H9 (cell line): Measurements from ENCODE around the gene MAP3K20. TPM values are rescaled to one million over a fixed set of nuclear protein-coding genes. Genes with fewer than 3 reads are reported as not detected.

Source experiments
- DNase-seq: peaks from one replicate; pipeline ENCODE4 v3.0.0-alpha.2; 2017
- H2AFZ ChIP-seq: one replicate; pipeline ENCODE4 v1.6.1; 2013; ENCODE audit warnings: mild to moderate bottlenecking, low read length, control low read depth, moderate library complexity
- H2AK5ac ChIP-seq: 2 replicates; pipeline ENCODE4 v1.6.1; 2013; ENCODE audit warnings: low read length, control low read depth, mixed read lengths; ENCODE audit not compliant: insufficient read length
- H2BK120ac ChIP-seq: one replicate; pipeline ENCODE4 v1.6.1; 2013; ENCODE audit warnings: low read depth, mild to moderate bottlenecking, low read length, control low read depth, inconsistent platforms; ENCODE audit not compliant: poor library complexity, severe bottlenecking
- H2BK12ac ChIP-seq: 2 replicates; pipeline ENCODE4 v1.6.1; 2013; ENCODE audit warnings: low read length, control low read depth, mixed read lengths, low read depth; ENCODE audit not compliant: insufficient read length
- H2BK15ac ChIP-seq: 2 replicates; pipeline ENCODE4 v1.6.1; 2013; ENCODE audit warnings: low read depth, low read length, control low read depth
- H2BK20ac ChIP-seq: one replicate; pipeline ENCODE4 v1.6.1; 2013; ENCODE audit warnings: low read depth, mild to moderate bottlenecking, low read length, control low read depth, inconsistent platforms; ENCODE audit not compliant: poor library complexity, severe bottlenecking
- H2BK5ac ChIP-seq: 2 replicates; pipeline ENCODE4 v1.6.1; 2013; ENCODE audit warnings: low read length, control low read depth, mixed read lengths; ENCODE audit not compliant: insufficient read length
- H3K14ac ChIP-seq: 2 replicates; pipeline ENCODE4 v1.6.1; 2013; ENCODE audit warnings: low read length, control low read depth; ENCODE audit not compliant: insufficient read depth
- H3K18ac ChIP-seq: 2 replicates; pipeline ENCODE4 v1.6.1; 2013; ENCODE audit warnings: low read depth, mild to moderate bottlenecking, mixed read lengths, low read length, control low read depth; ENCODE audit not compliant: insufficient read length
- H3K23ac ChIP-seq: 2 replicates; pipeline ENCODE4 v1.6.1; 2013; ENCODE audit warnings: low read length, control low read depth, mixed read lengths, low read depth; ENCODE audit not compliant: insufficient read length
- H3K23me2 ChIP-seq: 2 replicates; pipeline ENCODE4 v1.6.1; 2013; ENCODE audit warnings: low read depth, mild to moderate bottlenecking, mixed read lengths, low read length, control low read depth; ENCODE audit not compliant: insufficient read length, poor library complexity, severe bottlenecking
- H3K27ac ChIP-seq: 2 replicates; pipeline ENCODE4 v1.5.1; 2013; ENCODE audit warnings: low read length, control low read depth, mixed read lengths, low read depth; ENCODE audit not compliant: insufficient read length
- H3K27me3 ChIP-seq: 2 replicates; pipeline ENCODE4 v1.6.1; 2013; ENCODE audit warnings: low read length, control low read depth, inconsistent platforms; ENCODE audit not compliant: insufficient read depth
- H3K4ac ChIP-seq: 2 replicates; pipeline ENCODE4 v1.6.1; 2013; ENCODE audit warnings: low read depth, mild to moderate bottlenecking, control low read depth, inconsistent platforms, low read length, moderate library complexity
- H3K4me1 ChIP-seq: 2 replicates; pipeline ENCODE4 v1.6.1; 2013; ENCODE audit warnings: low read length, control low read depth, inconsistent platforms; ENCODE audit not compliant: insufficient read depth
- H3K4me2 ChIP-seq: 2 replicates; pipeline ENCODE4 v1.6.1; 2013; ENCODE audit warnings: low read length, control low read depth, mixed read lengths; ENCODE audit not compliant: insufficient read length, insufficient read depth
- H3K56ac ChIP-seq: 2 replicates; pipeline ENCODE4 v1.6.1; 2013; ENCODE audit warnings: low read depth, mild to moderate bottlenecking, mixed read lengths, low read length, control low read depth; ENCODE audit not compliant: insufficient read length
- H3K79me1 ChIP-seq: 2 replicates; pipeline ENCODE4 v1.6.1; 2013; ENCODE audit warnings: low read depth, mild to moderate bottlenecking, moderate library complexity, low read length, control low read depth, inconsistent platforms; ENCODE audit not compliant: insufficient read depth, poor library complexity, severe bottlenecking
- H3K79me2 ChIP-seq: 2 replicates; pipeline ENCODE4 v1.6.1; 2013; ENCODE audit warnings: low read length, control low read depth, inconsistent platforms; ENCODE audit not compliant: insufficient read depth
- H3K9ac ChIP-seq: 2 replicates; pipeline ENCODE4 v1.6.1; 2013; ENCODE audit warnings: low read length, control low read depth, mixed read lengths; ENCODE audit not compliant: insufficient read length; ENCODE audit errors: extremely low read depth
- H3K9me3 ChIP-seq: one replicate; pipeline ENCODE4 v1.6.1; 2013; ENCODE audit warnings: low read depth, low read length, inconsistent platforms; ENCODE audit not compliant: control insufficient read depth
- H3T11ph ChIP-seq: one replicate; pipeline ENCODE4 v1.6.1; 2013; ENCODE audit warnings: mild to moderate bottlenecking, low read length, control low read depth, inconsistent platforms
- H4K20me1 ChIP-seq: one replicate; pipeline ENCODE4 v1.6.1; 2013; ENCODE audit not compliant: control insufficient read depth, insufficient read length, insufficient read depth
- H4K5ac ChIP-seq: 2 replicates; pipeline ENCODE4 v1.6.1; 2013; ENCODE audit warnings: low read depth, mild to moderate bottlenecking, mixed read lengths, low read length, control low read depth; ENCODE audit not compliant: insufficient read length
- H4K8ac ChIP-seq: replicated peaks from 2 replicates; pipeline ENCODE4 v1.6.1; 2013; ENCODE audit warnings: low read length, control low read depth, mixed read lengths, low read depth; ENCODE audit not compliant: insufficient read length
- H4K91ac ChIP-seq: 2 replicates; pipeline ENCODE4 v1.6.1; 2013; ENCODE audit warnings: low read depth, mild to moderate bottlenecking, moderate library complexity, mixed read lengths, low read length, control low read depth; ENCODE audit not compliant: insufficient read length
- H3K27ac Mint-ChIP-seq, 3 experiments: 2 replicates in 2 of 3; 3 replicates in 1 of 3; pipeline ENCODE4 v1.8.0; 2020 to 2021; ENCODE audit warnings: mixed read lengths in 3 of 3, mild to moderate bottlenecking in 1 of 3, moderate library complexity in 1 of 3
- H3K27me3 Mint-ChIP-seq: 2 replicates; pipeline ENCODE4 v1.8.0; 2021; ENCODE audit warnings: low read depth, mild to moderate bottlenecking, moderate library complexity, mixed read lengths
- H3K36me3 Mint-ChIP-seq, 3 experiments: 2 replicates in 2 of 3; 3 replicates in 1 of 3; pipeline ENCODE4 v1.8.0; 2020 to 2021; ENCODE audit warnings: low read depth in 3 of 3, mixed read lengths in 3 of 3; ENCODE audit not compliant: insufficient read depth in 1 of 3
- H3K4me1 Mint-ChIP-seq, 2 experiments: 2 replicates each; pipeline ENCODE4 v1.8.0; 2020; ENCODE audit warnings: mixed read lengths in 2 of 2
- H3K4me3 Mint-ChIP-seq, 2 experiments: 2 replicates in 1 of 2; 3 replicates in 1 of 2; pipeline ENCODE4 v1.8.0; 2020 to 2021; ENCODE audit warnings: mild to moderate bottlenecking in 2 of 2, mixed read lengths in 2 of 2, moderate library complexity in 1 of 2
- H3K9me3 Mint-ChIP-seq, 2 experiments: 2 replicates in 1 of 2; 3 replicates in 1 of 2; pipeline ENCODE4 v1.8.0; 2020; ENCODE audit warnings: mild to moderate bottlenecking in 2 of 2, mixed read lengths in 2 of 2, moderate library complexity in 1 of 2
- WGBS: extraction: QIAGEN DNeasy Blood & Tissue Kit; methylation state at CpG from one replicate; pipeline ENCODE4 v1.1.7; 2013; ENCODE audit warnings: missing lambda C conversion rate, low lambda C conversion rate, mixed read lengths; ENCODE audit not compliant: insufficient read length; ENCODE audit errors: extremely low coverage; 5-methylcytosine and 5-hydroxymethylcytosine counted together
- total RNA-seq: library from RNA; stranded (reverse); gene quantifications from 2 replicates; pipeline ENCODE4 v1.2.1, GENCODE V29; 2021
- TF ChIP-seq, protein P1 (sequence below): fragments of 200-600 bp; sonication (generic); conservative IDR thresholded peaks from 3 replicates; pipeline ENCODE4 v1.8.0; 2021; ENCODE audit warnings: antibody characterized with exemption, mild to moderate bottlenecking

MAP3K20 gene
- total RNA-seq, 1 experiment from 2014 or later: 8.7 TPM

- H3K27me3 ChIP-seq: no peaks in the 10 kb centered on the region
- H3K4me1 ChIP-seq: no peaks in the 10 kb centered on the region
- H3K4ac ChIP-seq: no peak overlapping the region
- H4K5ac ChIP-seq: no peak overlapping the region
- H2AK5ac ChIP-seq: no peak overlapping the region
- no peaks in the 10 kb centered on the region for H3K79me1 ChIP-seq
- H3K27ac Mint-ChIP-seq: no peak overlapping the region; a peak in 1 of 7 replicates
- no peak overlapping the region for H3K56ac ChIP-seq
- H2BK5ac ChIP-seq: no peak overlapping the region
- no peaks in the 10 kb centered on the region for H3K36me3 Mint-ChIP-seq
- H2BK12ac ChIP-seq: no peak overlapping the region
- H3K18ac ChIP-seq: no peak overlapping the region
- no peak overlapping the region for H3K27ac ChIP-seq
- H2BK20ac ChIP-seq: no peak overlapping the region
- H3K4me1 Mint-ChIP-seq: peaks cover 21% of the 10 kb centered on the region in 2 experiments
- no peak overlapping the region for H2AFZ ChIP-seq
- H3K9me3 Mint-ChIP-seq: no peaks in the 10 kb centered on the region
- H3K9ac ChIP-seq: no peak overlapping the region
- no peak overlapping the region for H3K14ac ChIP-seq
- H2BK120ac ChIP-seq: no peak overlapping the region
- H4K8ac ChIP-seq: no peak overlapping the region
- H3K9me3 ChIP-seq: no peaks in the 10 kb centered on the region
- no peaks in the 10 kb centered on the region for H4K20me1 ChIP-seq
- no peak for DNase-seq
- no peak overlapping the region for H3T11ph ChIP-seq
- H3K23me2 ChIP-seq: no peaks in the 10 kb centered on the region
- H3K4me2 ChIP-seq: no peak overlapping the region
- H2BK15ac ChIP-seq: no peak overlapping the region
- H3K79me2 ChIP-seq: no peaks in the 10 kb centered on the region
- no peak overlapping the region for H4K91ac ChIP-seq
- TF ChIP-seq, protein P1, sequence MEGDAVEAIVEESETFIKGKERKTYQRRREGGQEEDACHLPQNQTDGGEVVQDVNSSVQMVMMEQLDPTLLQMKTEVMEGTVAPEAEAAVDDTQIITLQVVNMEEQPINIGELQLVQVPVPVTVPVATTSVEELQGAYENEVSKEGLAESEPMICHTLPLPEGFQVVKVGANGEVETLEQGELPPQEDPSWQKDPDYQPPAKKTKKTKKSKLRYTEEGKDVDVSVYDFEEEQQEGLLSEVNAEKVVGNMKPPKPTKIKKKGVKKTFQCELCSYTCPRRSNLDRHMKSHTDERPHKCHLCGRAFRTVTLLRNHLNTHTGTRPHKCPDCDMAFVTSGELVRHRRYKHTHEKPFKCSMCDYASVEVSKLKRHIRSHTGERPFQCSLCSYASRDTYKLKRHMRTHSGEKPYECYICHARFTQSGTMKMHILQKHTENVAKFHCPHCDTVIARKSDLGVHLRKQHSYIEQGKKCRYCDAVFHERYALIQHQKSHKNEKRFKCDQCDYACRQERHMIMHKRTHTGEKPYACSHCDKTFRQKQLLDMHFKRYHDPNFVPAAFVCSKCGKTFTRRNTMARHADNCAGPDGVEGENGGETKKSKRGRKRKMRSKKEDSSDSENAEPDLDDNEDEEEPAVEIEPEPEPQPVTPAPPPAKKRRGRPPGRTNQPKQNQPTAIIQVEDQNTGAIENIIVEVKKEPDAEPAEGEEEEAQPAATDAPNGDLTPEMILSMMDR: no peak
- no peak overlapping the region for H3K23ac ChIP-seq
- H3K4me3 Mint-ChIP-seq: no peak overlapping the region
- no CpG with 5 or more reads among the region's 4 CpGs for WGBS
- H3K27me3 Mint-ChIP-seq: no peaks in the 10 kb centered on the region
Observed at GRCh38 chr2:173215316-173215715, 139.7 kb downstream of the MAP3K20 start.
